ENCODE results near the gene KLK7. TPM values are rescaled to one million over a fixed set of nuclear protein-coding genes. Genes with fewer than 3 reads are reported as not detected.

The KLK7 gene
- total and polyA plus RNA-seq, 12 donors = 0.03 to 0.06 TPM; not detected in 10

DNA sequence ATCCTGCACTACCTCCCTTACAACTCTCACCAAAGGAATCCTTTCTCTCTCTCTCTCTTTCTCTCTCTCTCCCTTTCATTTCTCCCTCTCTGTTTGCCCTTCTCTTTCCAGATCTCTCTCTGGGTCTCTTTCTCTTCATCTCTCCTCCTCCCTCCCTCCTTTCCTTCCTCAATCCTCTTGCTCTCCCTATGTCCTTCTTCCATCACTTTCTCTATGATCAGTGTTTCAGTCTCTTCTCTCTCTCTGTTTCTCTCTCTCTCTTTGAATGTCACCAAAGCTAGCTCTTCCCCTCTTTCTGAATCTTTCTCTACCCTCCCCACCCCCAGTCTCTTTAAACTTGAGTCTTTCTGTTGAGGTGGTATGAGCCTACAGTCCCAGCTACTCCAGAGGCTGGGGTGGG, 52.7 kb downstream of the KLK7 start:
- TF ChIP-seq, protein P1, sequence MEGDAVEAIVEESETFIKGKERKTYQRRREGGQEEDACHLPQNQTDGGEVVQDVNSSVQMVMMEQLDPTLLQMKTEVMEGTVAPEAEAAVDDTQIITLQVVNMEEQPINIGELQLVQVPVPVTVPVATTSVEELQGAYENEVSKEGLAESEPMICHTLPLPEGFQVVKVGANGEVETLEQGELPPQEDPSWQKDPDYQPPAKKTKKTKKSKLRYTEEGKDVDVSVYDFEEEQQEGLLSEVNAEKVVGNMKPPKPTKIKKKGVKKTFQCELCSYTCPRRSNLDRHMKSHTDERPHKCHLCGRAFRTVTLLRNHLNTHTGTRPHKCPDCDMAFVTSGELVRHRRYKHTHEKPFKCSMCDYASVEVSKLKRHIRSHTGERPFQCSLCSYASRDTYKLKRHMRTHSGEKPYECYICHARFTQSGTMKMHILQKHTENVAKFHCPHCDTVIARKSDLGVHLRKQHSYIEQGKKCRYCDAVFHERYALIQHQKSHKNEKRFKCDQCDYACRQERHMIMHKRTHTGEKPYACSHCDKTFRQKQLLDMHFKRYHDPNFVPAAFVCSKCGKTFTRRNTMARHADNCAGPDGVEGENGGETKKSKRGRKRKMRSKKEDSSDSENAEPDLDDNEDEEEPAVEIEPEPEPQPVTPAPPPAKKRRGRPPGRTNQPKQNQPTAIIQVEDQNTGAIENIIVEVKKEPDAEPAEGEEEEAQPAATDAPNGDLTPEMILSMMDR (IDR thresholded peaks at IDR 0.05) = no peak
- no peak for TF ChIP-seq POLR2A (IDR thresholded peaks at IDR 0.05)
- H3K36me3 ChIP-seq (replicated peaks in 1 of 2) = no peaks in the 10 kb centered on the region
- H3K27ac ChIP-seq = no peak overlapping the region
- peaks cover 16% of the 10 kb centered on the region for H3K27me3 ChIP-seq
- H3K4me3 ChIP-seq = no peak overlapping the region
- H3K4me1 ChIP-seq (replicated peaks in 1 of 2) = no peaks in the 10 kb centered on the region
- H3K9me3 ChIP-seq (replicated peaks in 1 of 3) = no peaks in the 10 kb centered on the region
- DNase-seq = no peak
- intact Hi-C loops (cut with DNase I) = loop anchor here in 1 of 2 donors (10.0 kb wide), 1 partner anchor 164 kb away; no protein-coding TSS in a partner anchor

DNA sequence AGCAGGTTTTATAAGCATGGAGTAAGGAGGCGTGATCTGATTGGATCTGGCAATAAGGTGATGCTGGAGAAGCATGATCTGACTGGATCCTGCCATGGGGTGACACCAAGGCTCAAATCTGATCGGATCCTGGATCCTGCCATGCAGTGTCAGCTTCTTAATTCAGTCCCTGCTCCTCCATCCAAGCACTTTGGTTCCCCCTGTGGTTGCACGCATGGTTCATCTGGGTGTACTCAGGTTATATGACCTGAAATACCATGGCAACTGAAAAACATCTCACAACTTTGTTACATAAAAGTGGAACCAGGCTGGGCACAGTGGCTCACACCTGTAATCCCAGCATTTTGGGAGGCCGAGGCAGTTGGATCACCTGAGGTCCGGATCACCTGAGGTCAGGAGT, 54.9 kb downstream of the KLK7 start:
- Histone ChIP-seq H3K27me3 (peaks cover 16% of the 10 kb centered on the region), H3K4me3 (no peak overlapping the region), H3K9me3 (replicated peaks in 1 of 3) (no peaks in the 10 kb centered on the region), H3K4me1 (replicated peaks in 1 of 2) (no peaks in the 10 kb centered on the region), H3K36me3 (replicated peaks in 1 of 2) (no peaks in the 10 kb centered on the region), H3K27ac (no peak overlapping the region)
- 65 to 78% (median 69%) methylated on average over 3 to 5 of the region's 5 CpGs for WGBS, 4 donors
- intact Hi-C loops (cut with DNase I) = loop anchor here (10.0 kb wide), 3 partner anchors 144 to 214 kb away; partner anchors contain the start of gene SHANK1 (in 1 of the 2)
- TF ChIP-seq, protein P1 (IDR thresholded peaks at IDR 0.05) = no peak
- no peak for TF ChIP-seq POLR2A (IDR thresholded peaks at IDR 0.05)
- no peak for DNase-seq

Other genes starting within 250 kb of the KLK7 start
- 10 to 100 TPM in 1 of 9 donors, not detected in 8; 16.0 TPM for gene GPR32, start 213.5 kb downstream of the KLK7 start, total RNA-seq
- not detected for gene GPR32, start 213.5 kb downstream of the KLK7 start, polyA plus RNA-seq
- gene ACP4, start 193.5 kb downstream of the KLK7 start, total RNA-seq = not detected
- not detected for gene ACP4, start 193.5 kb downstream of the KLK7 start, polyA plus RNA-seq
- 1 to 10 TPM in 6 of 9 donors, not detected in 3; 1.4 to 8.6 (median 2.4) TPM for gene KLK1, start 160.1 kb downstream of the KLK7 start, total RNA-seq
- 10 to 100 TPM in 2 of 3 donors, 1 to 10 TPM in 1; 1.1 to 26.5 (median 11.2) TPM for gene KLK1, start 160.1 kb downstream of the KLK7 start, polyA plus RNA-seq
- 1 to 10 TPM in 4 of 9 donors, under 1 TPM in 3, not detected in 2; 0.28 to 5.1 (median 1.0) TPM for gene KLK15, start 150.3 kb downstream of the KLK7 start, total RNA-seq
- 1 to 10 TPM in 1 of 3 donors, under 1 TPM in 2; 0.15 to 1.7 (median 0.34) TPM for gene KLK15, start 150.3 kb downstream of the KLK7 start, polyA plus RNA-seq
- 1 to 10 TPM in 2 of 9 donors, under 1 TPM in 3, not detected in 4; 0.11 to 4.8 (median 0.98) TPM for gene KLK3, start 129.0 kb downstream of the KLK7 start, total RNA-seq
- gene KLK3, start 129.0 kb downstream of the KLK7 start, polyA plus RNA-seq = 10 to 100 TPM in 1 of 3 donors, 1 to 10 TPM in 1, under 1 TPM in 1; 0.35 to 26.0 (median 1.3) TPM
- under 1 TPM in 1 of 9 donors, not detected in 8; 0.61 TPM for gene KLK2, start 110.5 kb downstream of the KLK7 start, total RNA-seq
- under 1 TPM in 1 of 3 donors, not detected in 2; 0.20 TPM for gene KLK2, start 110.5 kb downstream of the KLK7 start, polyA plus RNA-seq
- gene KLK4, start 72.5 kb downstream of the KLK7 start, total RNA-seq = 10 to 100 TPM in 1 of 9 donors, 1 to 10 TPM in 3, under 1 TPM in 1, not detected in 4; 0.28 to 10.2 (median 2.2) TPM
- gene KLK4, start 72.5 kb downstream of the KLK7 start, polyA plus RNA-seq = 10 to 100 TPM in 2 of 3 donors, under 1 TPM in 1; 0.42 to 16.8 (median 10.9) TPM
- not detected for gene KLK5, start 30.9 kb downstream of the KLK7 start, total RNA-seq
- not detected for gene KLK5, start 30.9 kb downstream of the KLK7 start, polyA plus RNA-seq
- gene KLK6, start 14.3 kb downstream of the KLK7 start, total RNA-seq = not detected
- not detected for gene KLK6, start 14.3 kb downstream of the KLK7 start, polyA plus RNA-seq
- gene KLK8, start 17.7 kb upstream of the KLK7 start, total RNA-seq = under 1 TPM in 1 of 9 donors, not detected in 8; 0.39 TPM
- under 1 TPM in 2 of 3 donors, not detected in 1; 0.34 to 0.80 TPM for gene KLK8, start 17.7 kb upstream of the KLK7 start, polyA plus RNA-seq
- gene KLK10, start 35.8 kb upstream of the KLK7 start, total RNA-seq = 1 to 10 TPM in 1 of 9 donors, under 1 TPM in 3, not detected in 5; 0.23 to 1.4 (median 0.36) TPM
- under 1 TPM in 2 of 3 donors, not detected in 1; 0.34 to 0.56 TPM for gene KLK10, start 35.8 kb upstream of the KLK7 start, polyA plus RNA-seq
- not detected for gene KLK11, start 42.7 kb upstream of the KLK7 start, total RNA-seq
- gene KLK11, start 42.7 kb upstream of the KLK7 start, polyA plus RNA-seq = under 1 TPM in 2 of 3 donors, not detected in 1; 0.07 to 0.32 TPM
- gene KLK12, start 51.1 kb upstream of the KLK7 start, total RNA-seq = not detected
- gene KLK12, start 51.1 kb upstream of the KLK7 start, polyA plus RNA-seq = under 1 TPM in 1 of 3 donors, not detected in 2; 0.17 TPM
- gene KLK13, start 81.2 kb upstream of the KLK7 start, total RNA-seq = under 1 TPM in 1 of 9 donors, not detected in 8; 0.11 TPM
- under 1 TPM in 1 of 3 donors, not detected in 2; 0.47 TPM for gene KLK13, start 81.2 kb upstream of the KLK7 start, polyA plus RNA-seq
- under 1 TPM in 2 of 9 donors, not detected in 7; 0.25 to 0.65 TPM for gene KLK14, start 99.0 kb upstream of the KLK7 start, total RNA-seq
- gene KLK14, start 99.0 kb upstream of the KLK7 start, polyA plus RNA-seq = under 1 TPM in 2 of 3 donors, not detected in 1; 0.48 to 0.81 TPM
- gene CTU1, start 124.5 kb upstream of the KLK7 start, total RNA-seq = 10 to 100 TPM in 4 of 9 donors, 1 to 10 TPM in 5; 5.0 to 23.9 (median 9.8) TPM
- 1 to 10 TPM; 1.1 to 7.3 (median 5.8) TPM for gene CTU1, start 124.5 kb upstream of the KLK7 start, polyA plus RNA-seq
- gene SIGLEC9, start 141.0 kb upstream of the KLK7 start, total RNA-seq = 10 to 100 TPM in 6 of 9 donors, 1 to 10 TPM in 3; 1.5 to 29.7 (median 16.8) TPM
- 1 to 10 TPM; 3.6 to 7.6 (median 4.6) TPM for gene SIGLEC9, start 141.0 kb upstream of the KLK7 start, polyA plus RNA-seq
- 10 to 100 TPM in 5 of 9 donors, 1 to 10 TPM in 3, under 1 TPM in 1; 1.00 to 13.1 (median 10.1) TPM for gene SIGLEC7, start 158.4 kb upstream of the KLK7 start, total RNA-seq
- 1 to 10 TPM; 2.3 to 8.6 (median 3.8) TPM for gene SIGLEC7, start 158.4 kb upstream of the KLK7 start, polyA plus RNA-seq
- gene CD33, start 241.2 kb upstream of the KLK7 start, total RNA-seq = 10 to 100 TPM in 5 of 9 donors, 1 to 10 TPM in 4; 2.2 to 21.8 (median 12.9) TPM
- 10 to 100 TPM in 1 of 3 donors, 1 to 10 TPM in 2; 2.7 to 14.4 (median 4.9) TPM for gene CD33, start 241.2 kb upstream of the KLK7 start, polyA plus RNA-seq